Measurements from ENCODE around the gene ZNF385B.

ZNF385B gene

GRCh38 chr2:179876266-179876665 is 14.9 kb upstream of the ZNF385B start:
- no peak for DNase-seq (ENCODE audit: low spot score)
- in situ Hi-C loops (cut with MboI; ENCODE audit: low pct_unique_long_range_greater_than_20kb, low sequenced_read_pairs, unreplicated experiment) = no loop called here
- TF ChIP-seq CTCF (IDR thresholded peaks at IDR 0.05; ENCODE audit: extremely low read depth, insufficient read depth, missing control alignments) = no peak

DNA sequence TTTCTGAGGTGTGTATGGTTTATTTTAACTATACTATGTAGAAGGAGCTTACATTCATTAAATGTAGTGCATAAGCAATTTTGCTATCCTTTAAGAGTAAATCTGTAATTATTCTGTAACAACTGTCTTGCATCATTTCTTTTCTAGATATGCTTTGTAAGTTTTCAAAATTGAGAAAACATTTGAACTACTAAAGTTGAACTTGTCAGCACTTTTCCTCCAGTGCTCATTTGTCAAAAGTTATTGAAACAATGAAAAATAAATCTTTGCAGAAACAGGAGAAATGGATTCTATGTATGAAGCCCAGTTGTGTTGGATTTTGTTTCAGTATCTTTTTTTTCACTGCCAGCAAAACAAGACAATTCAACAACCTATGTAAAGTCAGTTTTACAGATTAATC is 14.5 kb upstream of the ZNF385B start:
- no peak for TF ChIP-seq CTCF (IDR thresholded peaks at IDR 0.05; ENCODE audit: extremely low read depth, insufficient read depth, missing control alignments)
- DNase-seq (ENCODE audit: low spot score) = no peak
- in situ Hi-C loops (cut with MboI; ENCODE audit: low pct_unique_long_range_greater_than_20kb, low sequenced_read_pairs, unreplicated experiment) = no loop called here

DNA sequence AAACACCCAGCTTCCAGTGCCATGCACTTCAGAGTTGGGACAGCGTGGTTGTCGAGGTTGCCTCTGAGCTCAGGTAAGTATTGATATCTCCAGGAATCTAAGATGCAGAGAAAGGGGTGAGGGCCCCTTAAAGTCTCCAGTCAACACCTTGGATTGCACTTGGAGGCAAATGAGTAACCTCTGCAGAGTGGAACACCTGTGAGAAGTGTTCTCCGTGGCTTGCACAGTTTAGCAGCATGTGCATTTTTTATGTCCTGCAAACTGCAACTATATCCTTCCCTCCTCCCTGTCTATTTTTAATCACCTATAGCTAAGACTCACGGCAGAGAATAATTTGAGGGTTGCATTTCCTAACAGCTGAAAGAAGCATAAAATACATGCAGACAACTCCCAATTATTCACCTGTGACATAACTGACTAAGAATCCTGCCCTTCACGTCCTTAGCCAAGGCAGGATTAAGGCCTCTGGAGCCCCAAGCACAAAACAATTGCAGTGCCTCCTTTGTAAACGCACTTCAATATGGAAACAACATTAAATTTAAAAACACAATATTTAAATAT is 1.6 kb upstream of the ZNF385B start:
- TF ChIP-seq CTCF (IDR thresholded peaks at IDR 0.05; ENCODE audit: extremely low read depth, insufficient read depth, missing control alignments) = no peak
- no peak for DNase-seq (ENCODE audit: low spot score)
- in situ Hi-C loops (cut with MboI; ENCODE audit: low pct_unique_long_range_greater_than_20kb, low sequenced_read_pairs, unreplicated experiment) = no loop called here

GRCh38 chr2:179861027-179861415 is 391 bp downstream of the ZNF385B start:
- DNase-seq (ENCODE audit: low spot score) = peak; percentile 37
- in situ Hi-C loops (cut with MboI; ENCODE audit: low pct_unique_long_range_greater_than_20kb, low sequenced_read_pairs, unreplicated experiment) = no loop called here
- no peak for TF ChIP-seq CTCF (IDR thresholded peaks at IDR 0.05; ENCODE audit: extremely low read depth, insufficient read depth, missing control alignments)

- TF ChIP-seq CTCF (IDR thresholded peaks at IDR 0.05; ENCODE audit: extremely low read depth, insufficient read depth, missing control alignments) = no peak
- DNase-seq (ENCODE audit: low spot score) = peak; percentile 27
- in situ Hi-C loops (cut with MboI; ENCODE audit: low pct_unique_long_range_greater_than_20kb, low sequenced_read_pairs, unreplicated experiment) = no loop called here
Observed at GRCh38 chr2:179860255-179861026, 971 bp downstream of the ZNF385B start.

GRCh38 chr2:179859523-179859922 is 1.9 kb downstream of the ZNF385B start:
- in situ Hi-C loops (cut with MboI; ENCODE audit: low pct_unique_long_range_greater_than_20kb, low sequenced_read_pairs, unreplicated experiment) = no loop called here
- DNase-seq (ENCODE audit: low spot score) = no peak
- no peak for TF ChIP-seq CTCF (IDR thresholded peaks at IDR 0.05; ENCODE audit: extremely low read depth, insufficient read depth, missing control alignments)
